ENCODE data around the gene PDE4B.

DNA sequence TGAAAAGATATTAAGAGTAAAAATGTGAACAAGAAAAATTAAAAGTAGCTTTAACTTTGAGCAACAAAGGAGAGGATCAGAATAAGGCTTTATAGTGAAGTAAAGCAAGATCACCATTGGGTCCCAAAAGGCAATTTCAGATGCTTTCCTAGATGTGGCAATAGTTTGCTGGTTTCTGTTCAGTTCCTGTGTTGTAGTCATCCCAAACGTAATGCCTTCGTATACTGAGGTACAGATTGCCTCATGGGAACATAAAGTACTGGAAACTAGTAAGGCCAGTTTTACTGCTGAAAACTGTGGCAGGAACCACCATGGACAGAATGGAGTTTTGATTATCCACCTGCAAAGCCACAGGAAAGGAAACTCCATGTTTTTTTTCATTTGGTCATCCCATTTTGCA, 457.8 kb downstream of the PDE4B start:
- TF ChIP-seq, protein P1, sequence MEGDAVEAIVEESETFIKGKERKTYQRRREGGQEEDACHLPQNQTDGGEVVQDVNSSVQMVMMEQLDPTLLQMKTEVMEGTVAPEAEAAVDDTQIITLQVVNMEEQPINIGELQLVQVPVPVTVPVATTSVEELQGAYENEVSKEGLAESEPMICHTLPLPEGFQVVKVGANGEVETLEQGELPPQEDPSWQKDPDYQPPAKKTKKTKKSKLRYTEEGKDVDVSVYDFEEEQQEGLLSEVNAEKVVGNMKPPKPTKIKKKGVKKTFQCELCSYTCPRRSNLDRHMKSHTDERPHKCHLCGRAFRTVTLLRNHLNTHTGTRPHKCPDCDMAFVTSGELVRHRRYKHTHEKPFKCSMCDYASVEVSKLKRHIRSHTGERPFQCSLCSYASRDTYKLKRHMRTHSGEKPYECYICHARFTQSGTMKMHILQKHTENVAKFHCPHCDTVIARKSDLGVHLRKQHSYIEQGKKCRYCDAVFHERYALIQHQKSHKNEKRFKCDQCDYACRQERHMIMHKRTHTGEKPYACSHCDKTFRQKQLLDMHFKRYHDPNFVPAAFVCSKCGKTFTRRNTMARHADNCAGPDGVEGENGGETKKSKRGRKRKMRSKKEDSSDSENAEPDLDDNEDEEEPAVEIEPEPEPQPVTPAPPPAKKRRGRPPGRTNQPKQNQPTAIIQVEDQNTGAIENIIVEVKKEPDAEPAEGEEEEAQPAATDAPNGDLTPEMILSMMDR (IDR thresholded peaks at IDR 0.05), result no peak
- TF ChIP-seq POLR2A (IDR thresholded peaks at IDR 0.05), result no peak
- TF ChIP-seq EP300 (IDR thresholded peaks at IDR 0.05), result no peak
